IgD-negative memory B cell (primary cell): ENCODE data around the gene CTNNBL1. TPM values are rescaled to one million over a fixed set of nuclear protein-coding genes. Genes with fewer than 3 reads are reported as not detected.
"Not testable (repeated sequence)": the region's sequence is repeated elsewhere in the genome, so short reads cannot be mapped to it uniquely, and the experiment has no call there.

ENCODE experiments used
- H3K27ac Mint-ChIP-seq, 3 donors: one replicate each; pipeline ENCODE4 v1.8.0; 2020 to 2022; ENCODE audit warnings: mild to moderate bottlenecking in 3 of 3, mixed read lengths in 3 of 3, moderate library complexity in 1 of 3
- H3K27me3 Mint-ChIP-seq: one replicate; pipeline ENCODE4 v1.8.0; 2021; ENCODE audit warnings: mixed read lengths
- H3K36me3 Mint-ChIP-seq: one replicate; pipeline ENCODE4 v1.8.0; 2020; ENCODE audit warnings: mild to moderate bottlenecking, mixed read lengths
- H3K4me1 Mint-ChIP-seq, 3 donors: one replicate each; pipeline ENCODE4 v1.8.0; 2020 to 2022; ENCODE audit warnings: mixed read lengths in 3 of 3, mild to moderate bottlenecking in 1 of 3
- H3K4me3 Mint-ChIP-seq, 4 donors: one replicate each; pipeline ENCODE4 v1.8.0; 2020 to 2022; ENCODE audit warnings: mild to moderate bottlenecking in 4 of 4, mixed read lengths in 4 of 4, moderate library complexity in 3 of 4
- H3K9me3 Mint-ChIP-seq, 3 donors: one replicate each; pipeline ENCODE4 v1.8.0; 2020 to 2021; ENCODE audit warnings: mixed read lengths in 3 of 3, mild to moderate bottlenecking in 1 of 3
- polyA plus RNA-seq: library from polyadenylated mRNA; unstranded; fragments of 300-500 nt; fragmentation: Illumina TruSeq; gene quantifications from one replicate; pipeline ENCODE4 v1.2.3, GENCODE V29; 2021

The CTNNBL1 gene, protein sequence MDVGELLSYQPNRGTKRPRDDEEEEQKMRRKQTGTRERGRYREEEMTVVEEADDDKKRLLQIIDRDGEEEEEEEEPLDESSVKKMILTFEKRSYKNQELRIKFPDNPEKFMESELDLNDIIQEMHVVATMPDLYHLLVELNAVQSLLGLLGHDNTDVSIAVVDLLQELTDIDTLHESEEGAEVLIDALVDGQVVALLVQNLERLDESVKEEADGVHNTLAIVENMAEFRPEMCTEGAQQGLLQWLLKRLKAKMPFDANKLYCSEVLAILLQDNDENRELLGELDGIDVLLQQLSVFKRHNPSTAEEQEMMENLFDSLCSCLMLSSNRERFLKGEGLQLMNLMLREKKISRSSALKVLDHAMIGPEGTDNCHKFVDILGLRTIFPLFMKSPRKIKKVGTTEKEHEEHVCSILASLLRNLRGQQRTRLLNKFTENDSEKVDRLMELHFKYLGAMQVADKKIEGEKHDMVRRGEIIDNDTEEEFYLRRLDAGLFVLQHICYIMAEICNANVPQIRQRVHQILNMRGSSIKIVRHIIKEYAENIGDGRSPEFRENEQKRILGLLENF
- 119 TPM for polyA plus RNA-seq

DNA sequence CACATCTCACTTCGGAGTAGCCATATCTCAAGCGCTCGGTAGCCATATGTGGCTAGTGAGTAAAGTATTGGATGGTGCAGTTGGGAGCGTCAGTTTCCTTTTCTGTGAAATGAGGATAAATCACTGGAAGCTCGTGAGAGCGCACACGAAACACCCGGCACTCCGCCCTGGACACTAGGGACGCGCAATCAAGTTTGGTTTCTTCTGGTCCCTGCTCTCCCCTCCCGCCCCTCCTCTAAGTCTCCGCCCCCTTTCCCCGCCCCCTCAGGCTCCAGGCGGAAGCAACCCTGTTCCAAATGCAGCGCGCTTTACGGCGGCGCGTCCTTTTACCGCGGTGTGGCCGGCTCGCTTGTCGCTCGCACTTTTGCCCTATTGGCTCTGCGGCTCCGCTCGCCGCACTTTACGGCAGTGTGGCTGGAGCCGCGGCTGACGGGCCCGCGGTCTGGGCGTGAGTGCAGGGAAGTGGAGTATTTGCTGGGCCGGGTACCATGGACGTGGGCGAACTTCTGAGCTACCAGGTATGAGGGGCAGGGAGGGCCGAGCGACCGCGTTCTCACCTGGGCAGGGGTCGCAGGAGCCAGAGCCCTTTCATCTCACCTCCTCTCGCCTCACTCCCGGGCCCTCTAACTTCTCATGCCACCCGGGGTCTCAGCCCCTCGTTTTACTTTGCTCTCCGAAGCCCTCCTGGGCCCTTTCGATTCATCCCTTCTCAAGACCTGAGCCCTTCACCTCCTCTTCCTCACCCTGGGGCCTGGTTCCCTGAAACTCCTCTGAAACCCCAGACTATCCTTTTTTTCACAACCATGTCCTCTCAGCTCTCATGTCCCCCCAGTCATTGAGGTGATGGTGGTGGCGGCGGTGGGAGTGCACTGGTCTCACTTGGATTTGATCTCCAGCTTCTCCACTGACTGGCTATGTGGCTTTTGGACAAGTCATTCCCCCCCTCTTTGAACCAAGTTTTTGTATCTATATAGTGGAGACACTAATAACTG is at the start of gene CTNNBL1:
Gene CTNNBL1, plus strand, starts transcription at position 396 of the 992 bp plus-strand sequence. Its CDS starts 93 bp downstream, at position 489.
- peaks cover 5% of the 10 kb centered on the region for H3K27me3 Mint-ChIP-seq
- peak within 1 kb of the TSS; percentile 93 to 98 (median 98) for H3K4me3 Mint-ChIP-seq
- H3K9me3 Mint-ChIP-seq: no peaks in the 10 kb centered on the region
- H3K36me3 Mint-ChIP-seq: no peaks in the 10 kb centered on the region
- peak within 1 kb of the TSS; percentile 67 to 96 (median 93) for H3K27ac Mint-ChIP-seq
- peaks cover 20 to 30% (median 27%) of the 10 kb centered on the region in 3 donors for H3K4me1 Mint-ChIP-seq

DNA sequence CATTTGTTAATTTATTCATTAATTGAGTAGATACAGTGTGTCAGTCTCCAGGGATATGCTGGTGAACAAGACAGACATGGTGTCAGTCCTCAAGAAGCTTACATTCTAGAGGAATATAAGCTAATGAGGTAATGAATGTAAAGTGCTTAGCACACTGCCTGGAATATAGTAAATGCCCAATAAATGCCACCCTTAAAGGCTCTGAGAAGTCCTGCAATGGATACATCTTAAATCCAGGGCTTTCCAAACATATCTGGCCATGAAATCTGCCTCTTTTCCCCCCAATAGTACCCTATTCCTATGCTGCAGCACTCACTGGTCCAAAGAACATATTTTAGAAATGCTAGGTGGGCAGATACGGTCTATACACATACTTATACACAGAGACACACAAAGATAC is 49.2 kb upstream of the CTNNBL1 start:
- peaks cover 30% of the 10 kb centered on the region for H3K27me3 Mint-ChIP-seq
- peaks cover 0 to 5% (median 0%) of the 10 kb centered on the region in 3 donors for H3K9me3 Mint-ChIP-seq
- H3K36me3 Mint-ChIP-seq: no peaks in the 10 kb centered on the region
- no peak overlapping the region for H3K4me3 Mint-ChIP-seq
- no peak overlapping the region for H3K27ac Mint-ChIP-seq
- no peaks in the 10 kb centered on the region for H3K4me1 Mint-ChIP-seq

DNA sequence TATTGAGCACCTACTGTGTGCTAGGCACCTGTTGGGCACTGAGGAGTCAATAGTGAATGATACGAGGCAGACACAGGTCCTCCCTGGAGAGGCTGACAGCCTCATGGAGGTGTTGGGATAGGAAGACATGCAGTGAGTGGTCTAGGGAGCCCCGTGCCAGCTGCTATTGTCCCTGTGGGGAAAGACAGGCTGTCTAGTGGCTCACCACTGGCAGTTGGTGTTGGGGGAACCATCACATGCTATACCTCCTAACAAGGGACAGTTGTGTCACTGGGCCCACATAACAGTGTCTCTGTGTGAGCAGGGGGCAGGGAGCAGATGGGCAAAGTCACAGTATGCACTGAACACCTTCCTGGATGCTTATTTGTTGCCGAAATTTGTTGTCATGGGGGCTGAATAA is 45.9 kb upstream of the CTNNBL1 start:
- Mint-ChIP-seq H3K36me3 (no peaks in the 10 kb centered on the region), H3K27me3 (peaks cover 8% of the 10 kb centered on the region), H3K4me1 (peaks cover 0 to 3% (median 0%) of the 10 kb centered on the region in 3 donors), H3K9me3 (peaks cover 0 to 3% (median 0%) of the 10 kb centered on the region in 3 donors), H3K27ac (no peak overlapping the region), H3K4me3 (no peak overlapping the region)

DNA sequence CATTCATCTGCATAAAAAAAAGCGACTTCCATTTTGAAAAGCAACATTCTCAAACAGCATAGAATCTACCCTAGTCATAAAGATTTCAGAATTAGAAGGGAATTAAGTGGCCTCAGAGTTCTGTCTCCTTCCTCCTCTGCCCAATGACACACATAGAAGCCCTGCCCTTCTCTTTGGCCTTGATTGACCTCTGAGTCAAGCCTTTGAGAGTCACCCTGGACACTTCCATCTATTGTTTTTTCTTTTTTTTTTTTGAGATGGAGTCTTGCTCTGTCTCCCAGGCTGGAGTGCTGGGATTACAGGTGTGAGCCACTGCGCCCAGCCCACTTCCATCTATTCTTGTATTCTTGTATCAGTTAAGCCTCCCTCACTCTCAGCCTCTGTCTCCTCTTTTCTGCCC is 44.8 kb upstream of the CTNNBL1 start:
- Mint-ChIP-seq H3K4me1 (peaks cover 0 to 5% (median 0%) of the 10 kb centered on the region in 3 donors), H3K36me3 (no peaks in the 10 kb centered on the region), H3K27ac (no peak overlapping the region), H3K27me3 (peaks cover 8% of the 10 kb centered on the region), H3K9me3 (peaks cover 0 to 3% (median 0%) of the 10 kb centered on the region in 3 donors), H3K4me3 (no peak overlapping the region)

DNA sequence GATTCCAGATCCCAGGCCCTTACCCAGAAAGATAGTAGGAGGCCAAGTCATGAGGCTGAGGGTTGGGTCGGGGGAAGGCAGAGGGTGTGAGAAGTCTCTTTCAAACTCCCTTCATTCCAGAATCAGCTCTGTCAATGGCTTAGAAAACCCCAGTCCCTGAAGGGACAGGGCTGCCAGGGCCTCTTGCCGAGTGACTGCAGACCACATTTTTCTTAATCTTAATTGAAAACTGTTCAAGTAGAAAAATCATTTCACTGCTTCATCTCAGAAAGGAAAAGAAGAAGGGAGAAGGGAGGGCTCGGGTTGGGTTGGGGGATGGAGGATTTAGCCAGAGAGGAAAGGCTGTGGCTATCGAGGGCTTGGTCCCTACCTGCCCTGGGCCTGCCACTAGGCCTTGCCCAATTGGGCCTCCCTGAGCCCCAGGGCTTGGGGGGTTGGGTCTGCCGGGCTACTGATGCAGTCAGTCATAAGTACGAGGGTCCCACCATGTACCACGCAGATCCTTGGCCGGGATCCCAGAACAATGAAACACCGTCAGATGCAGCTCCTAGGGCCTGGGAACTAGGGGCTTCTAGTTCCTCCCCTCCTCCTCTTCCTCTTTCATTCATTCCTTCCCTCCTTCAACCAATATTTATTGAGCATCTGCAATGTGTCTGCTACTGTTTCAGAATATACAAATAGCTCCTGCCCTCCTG is 44.0 kb upstream of the CTNNBL1 start:
- H3K4me3 Mint-ChIP-seq: no peak overlapping the region
- H3K9me3 Mint-ChIP-seq: peaks cover 0 to 3% (median 0%) of the 10 kb centered on the region in 3 donors
- H3K4me1 Mint-ChIP-seq: peaks cover 0 to 5% (median 0%) of the 10 kb centered on the region in 3 donors
- H3K36me3 Mint-ChIP-seq: no peaks in the 10 kb centered on the region
- no peak overlapping the region for H3K27ac Mint-ChIP-seq
- peaks cover 7% of the 10 kb centered on the region for H3K27me3 Mint-ChIP-seq

DNA sequence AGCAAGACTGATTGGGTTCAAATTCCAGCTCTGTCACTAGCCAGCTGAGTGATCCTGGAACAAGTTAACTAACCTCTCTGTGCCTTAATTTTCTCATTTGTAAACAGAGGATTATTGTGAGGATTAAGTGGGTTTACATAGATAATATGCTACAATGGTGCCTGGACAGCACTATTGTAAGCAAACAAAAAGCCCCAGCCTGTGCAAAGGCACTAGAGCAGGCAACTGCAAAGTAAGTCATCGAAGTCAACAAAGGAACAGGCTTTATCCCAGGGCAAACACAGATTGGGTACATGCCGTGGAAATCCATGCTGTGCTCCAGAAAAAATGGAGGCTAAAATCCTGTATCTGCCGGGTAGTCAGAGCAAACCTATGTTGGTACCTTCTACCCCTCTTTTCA is 43.2 kb upstream of the CTNNBL1 start:
- H3K9me3 Mint-ChIP-seq: peaks cover 0 to 3% (median 0%) of the 10 kb centered on the region in 3 donors
- peaks cover 1% of the 10 kb centered on the region for H3K27me3 Mint-ChIP-seq
- no peak overlapping the region for H3K4me3 Mint-ChIP-seq
- H3K36me3 Mint-ChIP-seq: no peaks in the 10 kb centered on the region
- no peak overlapping the region for H3K27ac Mint-ChIP-seq
- peaks cover 0 to 5% (median 0%) of the 10 kb centered on the region in 3 donors for H3K4me1 Mint-ChIP-seq

DNA sequence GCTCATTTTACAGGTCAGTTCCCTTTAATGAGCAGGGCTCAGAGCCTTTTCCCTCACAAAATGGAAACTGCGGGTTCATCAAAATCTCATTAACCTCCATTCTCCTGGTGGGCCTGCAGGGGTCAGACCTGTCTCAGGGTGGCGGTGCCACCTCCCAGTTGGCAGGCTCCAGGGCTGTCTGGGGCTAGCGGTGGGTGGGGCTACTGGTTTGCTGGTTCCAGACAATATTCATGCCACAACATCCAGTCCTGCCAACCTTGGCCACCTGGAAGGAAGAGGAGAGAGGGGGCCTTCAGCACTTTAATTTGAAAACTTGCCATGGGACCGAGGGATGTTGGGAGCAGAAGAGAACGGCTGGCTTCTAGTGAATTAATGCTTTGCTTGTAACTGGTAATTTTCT is 41.9 kb upstream of the CTNNBL1 start:
- Mint-ChIP-seq H3K36me3 (no peaks in the 10 kb centered on the region), H3K27me3 (no peaks in the 10 kb centered on the region), H3K9me3 (no peaks in the 10 kb centered on the region), H3K4me1 (peaks cover 0 to 5% (median 0%) of the 10 kb centered on the region in 3 donors), H3K4me3 (no peak overlapping the region), H3K27ac (no peak overlapping the region)

DNA sequence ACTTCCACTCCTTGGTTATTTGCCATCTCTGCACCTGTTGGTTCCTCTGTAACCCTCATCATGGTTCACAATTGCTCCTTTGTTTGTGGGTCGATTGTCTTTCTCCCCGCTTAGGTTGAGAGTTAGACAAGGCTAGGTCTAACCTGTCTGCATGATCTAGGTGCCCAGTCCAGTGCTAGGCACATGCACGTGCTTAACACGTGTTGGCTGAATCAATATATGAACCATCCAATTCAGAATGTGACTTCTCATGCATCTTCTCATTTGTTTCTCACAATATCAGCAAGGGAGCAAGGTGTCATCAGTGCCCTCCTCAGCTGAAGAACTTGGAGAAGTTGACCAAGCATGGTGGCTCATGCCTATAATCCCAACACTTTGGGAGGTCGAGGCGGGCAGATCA is 36.9 kb upstream of the CTNNBL1 start:
- no peaks in the 10 kb centered on the region for H3K9me3 Mint-ChIP-seq
- peaks cover 0 to 2% (median 0%) of the 10 kb centered on the region in 3 donors for H3K4me1 Mint-ChIP-seq
- H3K4me3 Mint-ChIP-seq: no peak overlapping the region
- peak overlapping the region in 1 of 3 donors; percentile 40 for H3K27ac Mint-ChIP-seq
- H3K36me3 Mint-ChIP-seq: no peaks in the 10 kb centered on the region
- H3K27me3 Mint-ChIP-seq: peaks cover 3% of the 10 kb centered on the region

DNA sequence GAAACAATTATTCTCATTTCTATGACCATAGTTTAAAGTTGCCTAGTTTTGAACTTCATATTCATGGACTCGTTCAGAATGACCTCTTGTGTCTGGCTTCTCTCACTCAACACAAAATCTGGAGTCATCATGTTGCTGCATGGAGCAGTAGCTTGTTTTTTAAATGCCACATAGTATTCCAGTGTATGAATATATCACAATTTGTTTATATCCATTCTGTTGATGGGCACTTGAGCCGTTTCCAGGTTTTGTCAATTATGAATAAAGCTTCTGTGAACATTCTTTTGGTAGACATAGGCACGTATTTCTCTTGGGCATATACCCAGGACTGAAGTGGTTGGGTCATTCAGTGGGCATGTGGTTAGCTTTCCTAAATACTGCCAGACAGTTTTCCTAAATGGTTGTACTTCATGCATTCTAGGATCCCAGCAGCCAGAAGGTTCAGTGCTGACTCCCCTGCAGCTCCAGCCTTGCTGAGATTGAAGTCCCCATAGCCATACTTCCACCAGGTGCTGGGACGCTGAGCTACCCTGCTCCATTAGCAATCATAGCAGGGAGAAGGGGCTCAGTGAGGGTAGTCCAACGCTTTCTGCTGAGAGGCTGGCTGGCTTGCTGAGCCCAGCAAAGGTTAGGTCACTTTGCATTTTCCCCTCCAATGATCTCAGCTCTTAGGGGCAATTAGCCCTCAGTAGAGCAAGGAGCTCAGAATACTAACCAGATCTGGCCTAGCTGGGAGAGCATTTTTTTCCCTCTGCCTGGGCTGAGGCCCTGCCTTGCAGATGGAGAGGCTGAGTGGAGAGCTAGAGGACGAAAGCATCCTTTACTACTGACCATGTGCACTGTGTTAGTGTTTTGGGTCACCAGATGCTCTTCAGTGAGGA is 35.7 kb upstream of the CTNNBL1 start:
- Mint-ChIP-seq H3K27ac (no peak overlapping the region), H3K36me3 (no peaks in the 10 kb centered on the region), H3K4me1 (peaks cover 0 to 2% (median 0%) of the 10 kb centered on the region in 3 donors), H3K9me3 (no peaks in the 10 kb centered on the region), H3K27me3 (peaks cover 3% of the 10 kb centered on the region), H3K4me3 (no peak overlapping the region)

DNA sequence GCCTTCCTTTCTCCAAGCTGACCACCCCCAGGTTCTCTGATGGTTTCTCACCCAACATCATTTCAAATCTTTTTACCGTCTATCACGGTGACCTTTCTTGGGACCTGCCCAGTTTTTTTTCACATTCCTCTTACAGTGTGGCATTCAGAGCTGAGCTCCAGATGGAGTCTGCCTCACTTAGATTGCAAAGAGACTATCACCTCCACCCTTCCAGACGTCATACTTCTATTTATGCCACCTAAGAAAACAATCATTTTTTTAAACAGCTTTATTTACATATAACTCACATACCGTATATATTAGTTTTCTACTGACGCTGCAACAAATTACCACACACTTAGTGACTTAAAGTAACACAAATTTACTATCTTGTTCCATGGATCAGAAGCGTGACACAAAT is 32.3 kb upstream of the CTNNBL1 start:
- Mint-ChIP-seq H3K27me3 (peaks cover 5% of the 10 kb centered on the region), H3K27ac (no peak overlapping the region), H3K9me3 (peaks cover 1 to 7% (median 2%) of the 10 kb centered on the region in 3 donors), H3K36me3 (peaks cover 3% of the 10 kb centered on the region), H3K4me1 (no peaks in the 10 kb centered on the region), H3K4me3 (no peak overlapping the region)

DNA sequence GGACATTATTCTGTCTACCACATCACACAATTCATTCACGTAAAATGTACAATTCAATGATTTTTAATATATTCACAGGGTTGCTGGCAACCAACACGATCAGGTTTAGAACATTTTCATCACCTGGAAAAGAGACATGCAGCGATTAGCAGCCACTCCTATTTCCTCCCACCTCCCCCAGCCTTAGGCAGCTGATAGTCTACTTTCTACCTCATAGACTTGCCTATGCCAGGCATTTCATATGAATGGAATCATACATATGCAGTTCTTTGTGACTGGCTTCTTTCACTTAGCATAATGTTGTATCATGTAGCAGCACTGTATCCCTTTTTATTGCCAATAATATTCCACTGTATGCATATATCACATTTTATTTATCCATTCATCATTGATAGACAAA is 31.5 kb upstream of the CTNNBL1 start:
- Mint-ChIP-seq H3K4me1 (no peaks in the 10 kb centered on the region), H3K36me3 (peaks cover 7% of the 10 kb centered on the region), H3K27ac (no peak overlapping the region)

DNA sequence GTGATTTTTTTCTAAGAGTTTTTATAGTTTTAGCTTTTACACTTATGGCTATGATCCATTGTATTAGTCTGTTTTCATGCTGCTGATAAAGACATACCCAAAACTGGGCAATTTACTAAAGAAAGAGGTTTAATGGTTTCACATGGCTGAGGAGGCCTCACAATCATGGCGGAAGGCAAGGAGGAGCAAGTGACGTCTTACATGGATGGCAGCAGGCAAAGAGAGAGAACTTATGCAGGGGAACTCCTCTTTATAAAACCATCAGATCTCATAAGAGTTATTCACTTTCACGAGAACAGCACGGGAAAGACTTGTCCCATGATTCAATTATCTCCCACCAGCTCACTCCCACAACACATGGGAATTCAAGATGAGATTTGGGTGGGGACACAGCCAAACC is 29.2 kb upstream of the CTNNBL1 start:
- not testable (repeated sequence) for H3K36me3 Mint-ChIP-seq, H3K27ac Mint-ChIP-seq, H3K27me3 Mint-ChIP-seq, H3K9me3 Mint-ChIP-seq, H3K4me3 Mint-ChIP-seq, H3K4me1 Mint-ChIP-seq

More for the DNA sequence above, 31.5 kb upstream of the CTNNBL1 start:
- H3K27me3 Mint-ChIP-seq: peaks cover 5% of the 10 kb centered on the region
- H3K4me3 Mint-ChIP-seq: no peak overlapping the region
- H3K9me3 Mint-ChIP-seq: peaks cover 1 to 7% (median 2%) of the 10 kb centered on the region in 3 donors

DNA sequence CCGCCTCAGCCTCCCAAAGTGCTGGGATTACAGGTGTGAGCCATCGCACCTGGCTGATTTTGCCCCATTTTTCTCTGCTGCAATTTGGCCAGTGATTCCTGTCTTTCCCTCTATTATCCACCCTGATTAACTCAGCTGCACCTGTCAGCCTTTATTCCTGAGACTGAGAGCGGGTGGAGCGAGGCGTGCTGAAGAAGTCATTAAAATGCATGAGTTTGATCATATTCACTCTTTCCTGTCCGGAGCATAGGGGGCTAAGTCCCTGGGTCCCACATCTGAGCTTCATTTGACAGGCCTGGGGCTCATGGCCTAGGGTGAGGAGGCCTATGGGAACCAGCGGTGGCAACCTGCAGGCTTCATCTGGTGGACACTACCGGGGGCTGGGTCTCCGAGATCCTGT is 25.7 kb upstream of the CTNNBL1 start:
- H3K4me3 Mint-ChIP-seq: no peak overlapping the region
- peaks cover 1 to 7% (median 2%) of the 10 kb centered on the region in 3 donors for H3K9me3 Mint-ChIP-seq
- peaks cover 20% of the 10 kb centered on the region for H3K27me3 Mint-ChIP-seq
- peaks cover 7% of the 10 kb centered on the region for H3K36me3 Mint-ChIP-seq
- no peak overlapping the region for H3K27ac Mint-ChIP-seq
- H3K4me1 Mint-ChIP-seq: peaks cover 0 to 3% (median 0%) of the 10 kb centered on the region in 3 donors
